Esophagus squamous epithelium (tissue), 4 donors: ENCODE results near the gene ARPC2.

Experiments used
- POLR2A ChIP-seq, 4 donors: fragments of 450-650 bp; IDR thresholded peaks; one replicate each; pipeline ENCODE4 v1.6.1; 2017; ENCODE audit warnings: antibody characterized with exemption in 4 of 4, mild to moderate bottlenecking in 4 of 4, moderate library complexity in 3 of 4
- TF ChIP-seq, protein P1 (sequence below), 6 experiments: fragments of 450-650 bp in 4 of 6; fragments of 200-600 bp in 2 of 6; sonication (generic) in 2 of 6; IDR thresholded peaks; one replicate each; pipeline ENCODE4 v1.5.1; 2016 to 2019; ENCODE audit warnings: antibody characterized with exemption in 6 of 6, mild to moderate bottlenecking in 4 of 6, moderate library complexity in 4 of 6

- TF ChIP-seq, protein P1, sequence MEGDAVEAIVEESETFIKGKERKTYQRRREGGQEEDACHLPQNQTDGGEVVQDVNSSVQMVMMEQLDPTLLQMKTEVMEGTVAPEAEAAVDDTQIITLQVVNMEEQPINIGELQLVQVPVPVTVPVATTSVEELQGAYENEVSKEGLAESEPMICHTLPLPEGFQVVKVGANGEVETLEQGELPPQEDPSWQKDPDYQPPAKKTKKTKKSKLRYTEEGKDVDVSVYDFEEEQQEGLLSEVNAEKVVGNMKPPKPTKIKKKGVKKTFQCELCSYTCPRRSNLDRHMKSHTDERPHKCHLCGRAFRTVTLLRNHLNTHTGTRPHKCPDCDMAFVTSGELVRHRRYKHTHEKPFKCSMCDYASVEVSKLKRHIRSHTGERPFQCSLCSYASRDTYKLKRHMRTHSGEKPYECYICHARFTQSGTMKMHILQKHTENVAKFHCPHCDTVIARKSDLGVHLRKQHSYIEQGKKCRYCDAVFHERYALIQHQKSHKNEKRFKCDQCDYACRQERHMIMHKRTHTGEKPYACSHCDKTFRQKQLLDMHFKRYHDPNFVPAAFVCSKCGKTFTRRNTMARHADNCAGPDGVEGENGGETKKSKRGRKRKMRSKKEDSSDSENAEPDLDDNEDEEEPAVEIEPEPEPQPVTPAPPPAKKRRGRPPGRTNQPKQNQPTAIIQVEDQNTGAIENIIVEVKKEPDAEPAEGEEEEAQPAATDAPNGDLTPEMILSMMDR (IDR thresholded peaks at IDR 0.05), result peak in 2 of 6 experiments; percentile 10 to 11
- TF ChIP-seq POLR2A (IDR thresholded peaks at IDR 0.05), result no peak
Measured at GRCh38 chr2:218271865-218272530, 55.0 kb downstream of the ARPC2 start.
